HCT116 (cell line): Measurements from ENCODE around the gene SYT9.

Experiments used
- ELF1 ChIP-seq: IDR thresholded peaks from 2 replicates; pipeline ENCODE4 v1.6.1; 2012; ENCODE audit warnings: low read depth, borderline replicate concordance
- EZH2phosphoT487 ChIP-seq: fragments of 200-600 bp; IDR thresholded peaks from 2 replicates; pipeline ENCODE4 v1.6.1; 2018; ENCODE audit warnings: antibody characterized with exemption, borderline replicate concordance
- POLR2A ChIP-seq: IDR thresholded peaks from 2 replicates; pipeline ENCODE4 v1.7.0; 2011; ENCODE audit warnings: borderline replicate concordance; ENCODE audit not compliant: insufficient read depth, insufficient read length; ENCODE audit errors: extremely low read depth
- POLR2AphosphoS5 ChIP-seq: IDR thresholded peaks from 2 replicates; pipeline ENCODE4 v1.6.1; 2011; ENCODE audit warnings: mild to moderate bottlenecking, low read depth, low read length, moderate library complexity
- RAD21 ChIP-seq: IDR thresholded peaks from 2 replicates; pipeline ENCODE4 v1.6.1; 2012; ENCODE audit warnings: low read depth, mild to moderate bottlenecking
- REST ChIP-seq: IDR thresholded peaks from 2 replicates; pipeline ENCODE4 v1.6.1; 2012; ENCODE audit warnings: low read depth
- SP1 ChIP-seq: IDR thresholded peaks from 2 replicates; pipeline ENCODE4 v1.6.1; 2012; ENCODE audit warnings: low read depth
- ZBTB33 ChIP-seq: IDR thresholded peaks from 2 replicates; pipeline ENCODE4 v1.6.1; 2011; ENCODE audit warnings: mild to moderate bottlenecking, low read length, moderate library complexity; ENCODE audit not compliant: insufficient replicate concordance; ENCODE audit errors: extremely low read depth
- TF ChIP-seq, protein P1 (sequence below), 3 experiments: fragments of 200-600 bp in 1 of 3; sonication (generic) in 1 of 3; IDR thresholded peaks in 2 of 3; conservative IDR thresholded peaks in 1 of 3; 2 replicates each; pipeline ENCODE4 v1.5.1; 2012 to 2017; ENCODE audit warnings: low read depth in 2 of 3, low read length in 2 of 3, antibody characterized with exemption in 1 of 3, borderline replicate concordance in 1 of 3, control low read depth in 1 of 3, mild to moderate bottlenecking in 1 of 3, mixed read lengths in 1 of 3, mixed run types in 1 of 3, moderate library complexity in 1 of 3; ENCODE audit not compliant: insufficient read depth in 1 of 3

- TF ChIP-seq, protein P1, sequence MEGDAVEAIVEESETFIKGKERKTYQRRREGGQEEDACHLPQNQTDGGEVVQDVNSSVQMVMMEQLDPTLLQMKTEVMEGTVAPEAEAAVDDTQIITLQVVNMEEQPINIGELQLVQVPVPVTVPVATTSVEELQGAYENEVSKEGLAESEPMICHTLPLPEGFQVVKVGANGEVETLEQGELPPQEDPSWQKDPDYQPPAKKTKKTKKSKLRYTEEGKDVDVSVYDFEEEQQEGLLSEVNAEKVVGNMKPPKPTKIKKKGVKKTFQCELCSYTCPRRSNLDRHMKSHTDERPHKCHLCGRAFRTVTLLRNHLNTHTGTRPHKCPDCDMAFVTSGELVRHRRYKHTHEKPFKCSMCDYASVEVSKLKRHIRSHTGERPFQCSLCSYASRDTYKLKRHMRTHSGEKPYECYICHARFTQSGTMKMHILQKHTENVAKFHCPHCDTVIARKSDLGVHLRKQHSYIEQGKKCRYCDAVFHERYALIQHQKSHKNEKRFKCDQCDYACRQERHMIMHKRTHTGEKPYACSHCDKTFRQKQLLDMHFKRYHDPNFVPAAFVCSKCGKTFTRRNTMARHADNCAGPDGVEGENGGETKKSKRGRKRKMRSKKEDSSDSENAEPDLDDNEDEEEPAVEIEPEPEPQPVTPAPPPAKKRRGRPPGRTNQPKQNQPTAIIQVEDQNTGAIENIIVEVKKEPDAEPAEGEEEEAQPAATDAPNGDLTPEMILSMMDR (IDR thresholded peaks at IDR 0.05 in 2 of 3, conservative IDR thresholded peaks at IDR 0.05 in 1 of 3; ENCODE audit: borderline replicate concordance in 1 of 3, insufficient read depth in 1 of 3, low read depth in 2 of 3, low read length in 2 of 3), result no peak
- TF ChIP-seq RAD21, result no peak
- no peak for TF ChIP-seq SP1
- no peak for TF ChIP-seq POLR2AphosphoS5
- TF ChIP-seq REST, result no peak
- TF ChIP-seq EZH2phosphoT487, result no peak
- TF ChIP-seq POLR2A, result no peak
- TF ChIP-seq ELF1, result no peak
- TF ChIP-seq ZBTB33, result no peak
Measured at GRCh38 chr11:7506243-7506642, 254.5 kb downstream of the SYT9 start.
